SK-N-SH treated with all-trans-retinoic acid at 6 μM for 48 hours (cell line): ENCODE results near the gene SELP.

ENCODE experiments used
- ATAC-seq: fragments of 200-7000 bp; cut with Tn5 transposase; 3 replicates; pipeline ENCODE4 v1.9.1; 2020; ENCODE audit warnings: mild to moderate bottlenecking, moderate library complexity
- ARNTL ChIP-seq: fragments of 450-650 bp; formaldehyde crosslinking; IDR thresholded peaks from 2 replicates; pipeline ENCODE4 v1.5.0; 2020; ENCODE audit warnings: low read depth, mild to moderate bottlenecking, moderate library complexity, borderline replicate concordance
- BACH2 ChIP-seq: fragments of 250-450 bp; sonication (Bioruptor Pico); IDR thresholded peaks from 2 replicates; pipeline ENCODE4 v1.9.0; 2021; ENCODE audit warnings: mild to moderate bottlenecking, borderline replicate concordance
- CREB5 ChIP-seq: fragments of 250-450 bp; sonication (Bioruptor Pico); IDR thresholded peaks from 2 replicates; pipeline ENCODE4 v1.5.1; 2020; ENCODE audit warnings: low read depth, mild to moderate bottlenecking, moderate library complexity
- CSDC2 ChIP-seq: fragments of 250-450 bp; sonication (Bioruptor Pico); IDR thresholded peaks from 2 replicates; pipeline ENCODE4 v1.5.0; 2020; ENCODE audit warnings: mild to moderate bottlenecking, moderate library complexity
- ESRRG ChIP-seq: fragments of 250-450 bp; sonication (Bioruptor Pico); IDR thresholded peaks from 2 replicates; pipeline ENCODE4 v1.6.1; 2021; ENCODE audit warnings: mild to moderate bottlenecking
- GLIS3 ChIP-seq: fragments of 250-450 bp; sonication (Bioruptor Pico); IDR thresholded peaks from 2 replicates; pipeline ENCODE4 v1.5.0; 2020; ENCODE audit warnings: mild to moderate bottlenecking, moderate library complexity
- ISL1 ChIP-seq: fragments of 250-450 bp; sonication (Bioruptor Pico); IDR thresholded peaks from 2 replicates; pipeline ENCODE4 v2.1.2; 2022; ENCODE audit warnings: mild to moderate bottlenecking, moderate library complexity
- OSR1 ChIP-seq: fragments of 250-450 bp; sonication (Bioruptor Pico); IDR thresholded peaks from 2 replicates; pipeline ENCODE4 v1.8.0; 2022; ENCODE audit warnings: moderate library complexity, mild to moderate bottlenecking, inconsistent platforms
- PPARA ChIP-seq: fragments of 250-450 bp; sonication (Bioruptor Pico); IDR thresholded peaks from 2 replicates; pipeline ENCODE4 v1.5.0; 2020; ENCODE audit warnings: mild to moderate bottlenecking, borderline replicate concordance
- SNAI2 ChIP-seq: fragments of 250-450 bp; sonication (Bioruptor Pico); IDR thresholded peaks from 2 replicates; pipeline ENCODE4 v1.5.0; 2020; ENCODE audit warnings: mild to moderate bottlenecking, moderate library complexity
- TCF4 ChIP-seq: fragments of 250-450 bp; sonication (Bioruptor Pico); IDR thresholded peaks from 2 replicates; pipeline ENCODE4 v1.8.0; 2021; ENCODE audit warnings: mild to moderate bottlenecking, moderate library complexity, borderline replicate concordance
- TOX ChIP-seq: fragments of 250-450 bp; sonication (Bioruptor Pico); IDR thresholded peaks from 2 replicates; pipeline ENCODE4 v1.8.0; 2021; ENCODE audit warnings: mild to moderate bottlenecking, moderate library complexity, borderline replicate concordance
- ZFP3 ChIP-seq: fragments of 250-450 bp; sonication (Bioruptor Pico); IDR thresholded peaks from 2 replicates; pipeline ENCODE4 v1.5.0; 2020; ENCODE audit warnings: mild to moderate bottlenecking, moderate library complexity
- ZFP30 ChIP-seq: fragments of 450-650 bp; formaldehyde crosslinking; IDR thresholded peaks from 2 replicates; pipeline ENCODE4 v1.5.0; 2022; ENCODE audit warnings: mild to moderate bottlenecking, moderate library complexity
- ZNF565 ChIP-seq: fragments of 450-650 bp; formaldehyde crosslinking; conservative IDR thresholded peaks from 2 replicates; pipeline ENCODE4 v1.5.0; 2020; ENCODE audit warnings: low read depth, mild to moderate bottlenecking, moderate library complexity
- TF ChIP-seq, protein P1 (sequence below): fragments of 250-450 bp; sonication (Bioruptor Pico); IDR thresholded peaks from 2 replicates; pipeline ENCODE4 v1.5.1; 2021; ENCODE audit warnings: mild to moderate bottlenecking, moderate library complexity
- TF ChIP-seq, protein P2 (sequence below): fragments of 250-450 bp; sonication (Bioruptor Pico); IDR thresholded peaks from 2 replicates; pipeline ENCODE4 v1.8.0; 2020; ENCODE audit warnings: mild to moderate bottlenecking, moderate library complexity, borderline replicate concordance
- TF ChIP-seq, protein P3 (sequence below): fragments of 250-450 bp; sonication (Bioruptor Pico); IDR thresholded peaks from 2 replicates; pipeline ENCODE4 v1.8.0; 2021; ENCODE audit warnings: low read depth, mild to moderate bottlenecking, moderate library complexity, borderline replicate concordance

Gene SELP

GRCh38 chr1:169634877-169635276, 5.0 kb upstream of the SELP start:
- TF ChIP-seq ARNTL, result no peak
- ATAC-seq, result no peak

DNA sequence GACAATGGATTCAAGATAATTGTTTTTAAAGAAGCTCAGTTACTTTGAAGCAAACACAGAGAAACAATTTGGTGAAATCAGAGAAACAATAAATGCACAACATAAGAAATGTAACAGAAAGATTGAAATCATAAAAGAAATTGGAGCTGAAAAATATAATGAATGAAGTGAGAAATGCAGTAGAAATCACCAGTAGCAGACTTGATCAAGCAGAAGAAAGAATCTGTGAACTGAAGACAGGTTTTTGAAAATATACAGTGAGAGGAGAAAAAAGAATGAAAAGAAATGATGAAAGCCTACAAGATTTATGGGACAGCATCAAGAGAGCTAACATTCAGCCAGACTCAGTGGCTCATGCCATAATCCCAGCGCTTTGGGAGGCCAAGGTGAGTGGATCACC, 4.2 kb upstream of the SELP start:
- TF ChIP-seq OSR1 (CRISPR knock-in tag), result no peak
- TF ChIP-seq, protein P1, sequence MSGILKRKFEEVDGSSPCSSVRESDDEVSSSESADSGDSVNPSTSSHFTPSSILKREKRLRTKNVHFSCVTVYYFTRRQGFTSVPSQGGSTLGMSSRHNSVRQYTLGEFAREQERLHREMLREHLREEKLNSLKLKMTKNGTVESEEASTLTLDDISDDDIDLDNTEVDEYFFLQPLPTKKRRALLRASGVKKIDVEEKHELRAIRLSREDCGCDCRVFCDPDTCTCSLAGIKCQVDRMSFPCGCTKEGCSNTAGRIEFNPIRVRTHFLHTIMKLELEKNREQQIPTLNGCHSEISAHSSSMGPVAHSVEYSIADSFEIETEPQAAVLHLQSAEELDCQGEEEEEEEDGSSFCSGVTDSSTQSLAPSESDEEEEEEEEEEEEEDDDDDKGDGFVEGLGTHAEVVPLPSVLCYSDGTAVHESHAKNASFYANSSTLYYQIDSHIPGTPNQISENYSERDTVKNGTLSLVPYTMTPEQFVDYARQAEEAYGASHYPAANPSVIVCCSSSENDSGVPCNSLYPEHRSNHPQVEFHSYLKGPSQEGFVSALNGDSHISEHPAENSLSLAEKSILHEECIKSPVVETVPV, result no peak
- TF ChIP-seq PPARA (CRISPR knock-in tag), result no peak
- no peak for TF ChIP-seq ZFP30 (CRISPR knock-in tag)
- TF ChIP-seq ARNTL, result no peak
- no peak for TF ChIP-seq CREB5
- TF ChIP-seq, all 23 proteins: peak for 0
- ATAC-seq, result no peak

GRCh38 chr1:169631249-169631648, 1.3 kb upstream of the SELP start:
- TF ChIP-seq, protein P2, sequence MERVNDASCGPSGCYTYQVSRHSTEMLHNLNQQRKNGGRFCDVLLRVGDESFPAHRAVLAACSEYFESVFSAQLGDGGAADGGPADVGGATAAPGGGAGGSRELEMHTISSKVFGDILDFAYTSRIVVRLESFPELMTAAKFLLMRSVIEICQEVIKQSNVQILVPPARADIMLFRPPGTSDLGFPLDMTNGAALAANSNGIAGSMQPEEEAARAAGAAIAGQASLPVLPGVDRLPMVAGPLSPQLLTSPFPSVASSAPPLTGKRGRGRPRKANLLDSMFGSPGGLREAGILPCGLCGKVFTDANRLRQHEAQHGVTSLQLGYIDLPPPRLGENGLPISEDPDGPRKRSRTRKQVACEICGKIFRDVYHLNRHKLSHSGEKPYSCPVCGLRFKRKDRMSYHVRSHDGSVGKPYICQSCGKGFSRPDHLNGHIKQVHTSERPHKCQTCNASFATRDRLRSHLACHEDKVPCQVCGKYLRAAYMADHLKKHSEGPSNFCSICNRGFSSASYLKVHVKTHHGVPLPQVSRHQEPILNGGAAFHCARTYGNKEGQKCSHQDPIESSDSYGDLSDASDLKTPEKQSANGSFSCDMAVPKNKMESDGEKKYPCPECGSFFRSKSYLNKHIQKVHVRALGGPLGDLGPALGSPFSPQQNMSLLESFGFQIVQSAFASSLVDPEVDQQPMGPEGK, result no peak
- TF ChIP-seq, all 23 proteins: peak for 0

DNA sequence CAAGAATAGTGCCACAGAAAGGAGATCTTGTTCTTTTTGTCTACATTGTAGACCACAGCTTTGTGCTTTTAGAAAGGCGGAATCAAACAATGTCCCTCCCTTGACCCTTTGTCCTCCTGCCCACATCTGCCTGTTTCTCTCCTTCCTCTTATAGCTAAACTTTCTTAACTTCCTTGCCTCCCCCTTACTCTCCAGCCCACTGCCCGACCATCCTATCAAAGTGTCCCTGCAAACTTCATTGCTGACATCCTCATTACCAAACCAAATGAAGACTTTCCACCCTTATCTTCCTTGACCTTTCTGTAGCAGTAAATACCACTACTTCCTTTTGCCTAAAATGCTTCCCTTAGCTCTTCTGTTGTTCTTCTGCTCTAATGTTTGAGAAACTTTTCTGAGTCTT, 5.0 kb downstream of the SELP start:
- no peak for ATAC-seq
- TF ChIP-seq, protein P1, result no peak
- TF ChIP-seq OSR1 (CRISPR knock-in tag) (no peak), ZFP3 (CRISPR knock-in tag) (no peak), PPARA (CRISPR knock-in tag) (no peak), ZNF565 (CRISPR knock-in tag) (no peak), ZFP30 (CRISPR knock-in tag) (no peak), ESRRG (CRISPR knock-in tag) (no peak), GLIS3 (CRISPR knock-in tag) (no peak), CSDC2 (CRISPR knock-in tag) (no peak), TOX (no peak)
- TF ChIP-seq, protein P2, result no peak
- TF ChIP-seq, all 23 proteins: peak for 0

More at GRCh38 chr1:169631249-169631648, 1.3 kb upstream of the SELP start:
- ATAC-seq, result no peak

DNA sequence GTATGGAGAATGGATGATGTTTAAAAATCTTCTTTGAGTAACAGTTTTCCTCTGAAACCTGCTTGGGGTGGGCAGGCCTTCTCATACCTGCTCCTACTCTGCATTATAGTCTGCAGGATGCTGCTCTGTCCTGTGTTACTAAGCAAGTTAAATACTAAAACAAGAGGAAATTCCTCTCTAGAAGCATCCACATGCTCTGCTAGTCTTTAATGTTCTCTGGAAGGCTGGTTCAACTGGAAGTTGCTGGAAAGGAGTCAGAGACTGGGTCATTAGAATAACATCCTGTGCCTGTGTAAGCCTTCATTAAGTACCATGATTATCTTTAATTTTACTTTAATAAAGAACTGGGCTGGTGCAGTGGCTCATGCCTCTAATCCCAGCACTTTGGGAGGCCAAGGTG, 5.8 kb downstream of the SELP start:
- TF ChIP-seq ARNTL (no peak), ESRRG (CRISPR knock-in tag) (no peak), ISL1 (CRISPR knock-in tag) (no peak), ZFP3 (CRISPR knock-in tag) (no peak)
- TF ChIP-seq, all 23 proteins: peak for 0
- ATAC-seq, result no peak

DNA sequence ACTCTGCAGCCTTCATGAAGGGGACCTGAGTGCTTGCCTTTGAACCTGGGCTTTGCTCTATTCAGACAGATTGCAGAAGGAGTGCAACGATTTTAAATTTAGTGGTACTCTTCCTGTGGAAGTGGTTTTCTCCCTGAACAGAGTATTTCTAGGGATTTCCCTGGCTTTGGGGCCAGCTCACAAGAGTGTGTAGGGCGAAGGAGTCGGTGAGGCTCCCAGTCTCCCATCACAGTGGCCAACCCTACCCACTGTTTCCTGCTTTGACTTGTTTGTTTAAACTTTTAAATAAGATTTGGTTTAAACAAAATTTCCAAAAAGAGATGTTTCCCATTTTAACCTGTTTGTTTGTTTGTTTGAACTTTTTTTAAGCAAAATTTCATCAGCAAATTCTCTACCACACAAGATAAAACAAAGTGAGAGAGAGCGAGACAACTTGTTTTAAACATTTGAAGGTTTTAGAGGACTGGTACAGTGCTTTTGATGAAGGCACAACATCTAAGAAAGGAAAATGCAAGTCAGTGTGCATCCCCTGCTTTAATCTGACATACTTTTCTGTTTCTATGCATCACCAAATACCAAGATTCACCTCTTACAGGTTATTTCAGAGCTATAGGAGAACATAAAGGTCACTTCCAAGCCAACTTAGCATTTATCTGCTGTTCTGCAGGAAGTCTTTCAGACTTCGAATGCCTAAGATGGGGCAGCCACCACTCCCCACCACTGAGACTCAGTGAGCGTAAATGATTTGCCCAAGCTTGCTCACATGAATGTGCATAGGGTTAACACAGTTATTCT, 6.6 kb downstream of the SELP start:
- no peak for ATAC-seq
- TF ChIP-seq BACH2 (CRISPR knock-in tag) (no peak), CSDC2 (CRISPR knock-in tag) (no peak), ZFP3 (CRISPR knock-in tag) (no peak), ISL1 (CRISPR knock-in tag) (no peak), PPARA (CRISPR knock-in tag) (no peak), TCF4 (CRISPR knock-in tag) (no peak), ARNTL (no peak), SNAI2 (CRISPR knock-in tag) (no peak), ZNF565 (CRISPR knock-in tag) (no peak)
- TF ChIP-seq, protein P3, sequence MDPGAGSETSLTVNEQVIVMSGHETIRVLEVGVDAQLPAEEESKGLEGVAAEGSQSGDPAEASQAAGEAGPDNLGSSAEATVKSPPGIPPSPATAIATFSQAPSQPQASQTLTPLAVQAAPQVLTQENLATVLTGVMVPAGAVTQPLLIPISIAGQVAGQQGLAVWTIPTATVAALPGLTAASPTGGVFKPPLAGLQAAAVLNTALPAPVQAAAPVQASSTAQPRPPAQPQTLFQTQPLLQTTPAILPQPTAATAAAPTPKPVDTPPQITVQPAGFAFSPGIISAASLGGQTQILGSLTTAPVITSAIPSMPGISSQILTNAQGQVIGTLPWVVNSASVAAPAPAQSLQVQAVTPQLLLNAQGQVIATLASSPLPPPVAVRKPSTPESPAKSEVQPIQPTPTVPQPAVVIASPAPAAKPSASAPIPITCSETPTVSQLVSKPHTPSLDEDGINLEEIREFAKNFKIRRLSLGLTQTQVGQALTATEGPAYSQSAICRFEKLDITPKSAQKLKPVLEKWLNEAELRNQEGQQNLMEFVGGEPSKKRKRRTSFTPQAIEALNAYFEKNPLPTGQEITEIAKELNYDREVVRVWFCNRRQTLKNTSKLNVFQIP (CRISPR knock-in tag), result no peak
- TF ChIP-seq, protein P2, result no peak
